GM12878 (cell line): ENCODE data around the gene TMEM109. TPM values are rescaled to one million over a fixed set of nuclear protein-coding genes. Genes with fewer than 3 reads are reported as not detected.

Source experiments
- ATAC-seq: fragments of 200-7000 bp; cut with Tn5 transposase; 3 replicates; pipeline ENCODE4 v1.9.1; 2020; ENCODE audit warnings: mild to moderate bottlenecking, moderate library complexity
- BruUV-seq: library from RNA; stranded (reverse); fragments of 400-500 nt; replicated peaks from 2 replicates; lab custom pipeline; 2021; lab: Mats Ljungman, UMichigan
- CTCF ChIA-PET: fragments of 300-600 bp; sonication (Branson Sonifier 250); formaldehyde crosslinking; extraction: SDS; loops from one replicate; lab custom pipeline; 2021; ENCODE audit warnings: inconsistent platforms; lab: Yijun Ruan, JAX
- POLR2A ChIA-PET: fragments of 350-600 bp; formaldehyde crosslinking; extraction: SDS; loops from one replicate; lab custom pipeline; 2021; ENCODE audit warnings: inconsistent platforms; lab: Charles Lee
- RAD21 ChIA-PET: fragments of 300-600 bp; sonication (Branson Sonifier 250); formaldehyde crosslinking; loops from one replicate; lab custom pipeline; 2023; ENCODE audit warnings: antibody characterized with exemption; ENCODE audit not compliant: unreplicated experiment; lab: Charles Lee
- SMC1A ChIA-PET: fragments of 300-600 bp; sonication (Branson Sonifier 250); formaldehyde crosslinking; loops from one replicate; lab custom pipeline; 2023; ENCODE audit not compliant: unreplicated experiment, uncharacterized antibody; lab: Charles Lee
- DNase-seq: peaks from one replicate; pipeline ENCODE4 v3.0.0-alpha.2; 2011; ENCODE audit warnings: low read depth, low spot score
- FAIRE-seq: peaks from 3 replicates; lab custom pipeline; 2011; peaks lifted over from hg19 to GRCh38; lab: Jason Lieb, UNC
- H2AFZ ChIP-seq: 2 replicates; pipeline ENCODE4 v1.6.0; 2011; ENCODE audit warnings: low read depth, low read length, control low read depth; ENCODE audit not compliant: control insufficient read depth
- H3K27ac ChIP-seq: 2 replicates; pipeline ENCODE4 v1.5.1; 2011; ENCODE audit warnings: control low read depth; ENCODE audit not compliant: control insufficient read depth, insufficient read depth
- H3K27me3 ChIP-seq, 2 experiments: replicated peaks in 1 of 2; 2 replicates each; pipeline versions ENCODE4 v1.6.0 to v1.6.1; 2011; ENCODE audit warnings: low read length in 1 of 2; ENCODE audit not compliant: control insufficient read depth in 2 of 2, insufficient read depth in 2 of 2
- H3K36me3 ChIP-seq, 2 experiments: 2 replicates each; pipeline ENCODE4 v1.5.1; 2011; ENCODE audit warnings: low read length in 1 of 2; ENCODE audit not compliant: control insufficient read depth in 2 of 2, insufficient read depth in 2 of 2
- H3K4me1 ChIP-seq: 2 replicates; pipeline ENCODE4 v1.6.1; 2011; ENCODE audit warnings: mild to moderate bottlenecking, low read length, moderate library complexity, mixed read lengths; ENCODE audit not compliant: control insufficient read depth, insufficient read depth
- H3K4me2 ChIP-seq: 2 replicates; pipeline ENCODE4 v1.6.0; 2011; ENCODE audit warnings: control low read depth; ENCODE audit not compliant: control insufficient read depth, insufficient read depth
- H3K4me3 ChIP-seq: fragments of 200-600 bp; sonication (generic); 2 replicates; pipeline ENCODE4 v1.5.1; 2016
- H3K79me2 ChIP-seq: 2 replicates; pipeline ENCODE4 v1.6.0; 2011; ENCODE audit warnings: low read length; ENCODE audit not compliant: control insufficient read depth, insufficient read depth
- H3K9ac ChIP-seq: 2 replicates; pipeline ENCODE4 v1.8.0; 2011; ENCODE audit warnings: low read length, control low read depth, mixed read lengths; ENCODE audit not compliant: control insufficient read depth, insufficient read depth
- H3K9me3 ChIP-seq: replicated peaks from 3 replicates; pipeline ENCODE4 v1.5.1; 2011; ENCODE audit warnings: mild to moderate bottlenecking, low read length; ENCODE audit not compliant: control insufficient read depth, insufficient read depth
- H4K20me1 ChIP-seq: 2 replicates; pipeline ENCODE4 v1.6.0; 2011; ENCODE audit not compliant: control insufficient read depth, insufficient read depth
- ASH2L ChIP-seq: fragments of 300-600, 200-600 bp; sonication (generic); IDR thresholded peaks from 2 replicates; pipeline ENCODE4 v1.6.1; 2017; ENCODE audit warnings: low read depth, mild to moderate bottlenecking, borderline replicate concordance
- ESRRA ChIP-seq: IDR thresholded peaks from 2 replicates; pipeline ENCODE4 v1.6.1; 2012; ENCODE audit warnings: mild to moderate bottlenecking, low read length, improper control_type of control experiment
- NFYA ChIP-seq: IDR thresholded peaks from 2 replicates; pipeline ENCODE4 v1.6.1; 2011; ENCODE audit warnings: low read depth, mild to moderate bottlenecking, low read length, improper control_type of control experiment, borderline replicate concordance
- NRF1 ChIP-seq: conservative IDR thresholded peaks from 2 replicates; pipeline ENCODE4 v1.6.1; 2011; ENCODE audit warnings: mild to moderate bottlenecking, low read depth, low read length, improper control_type of control experiment
- PKNOX1 ChIP-seq: fragments of 450-650 bp; IDR thresholded peaks from 2 replicates; pipeline ENCODE4 v1.6.1; 2016; ENCODE audit warnings: mild to moderate bottlenecking
- RAD51 ChIP-seq: fragments of 450-650 bp; IDR thresholded peaks from 2 replicates; pipeline ENCODE4 v1.6.1; 2016; ENCODE audit warnings: moderate library complexity, mild to moderate bottlenecking, inconsistent platforms
- RELA ChIP-seq: fragments of 450-650 bp; IDR thresholded peaks from 2 replicates; pipeline ENCODE4 v1.8.0; 2014; ENCODE audit warnings: borderline replicate concordance; ENCODE audit not compliant: partially characterized antibody
- ZBTB40 ChIP-seq: fragments of 450-650 bp; IDR thresholded peaks from 2 replicates; pipeline ENCODE4 v1.6.1; 2016; ENCODE audit warnings: mild to moderate bottlenecking, moderate library complexity, borderline replicate concordance
- ZNF384 ChIP-seq: IDR thresholded peaks from 2 replicates; pipeline ENCODE4 v1.6.1; 2012; ENCODE audit warnings: low read depth, mild to moderate bottlenecking, low read length, improper control_type of control experiment, borderline replicate concordance
- whole genome bisulfite sequencing: methylation state at CpG from one replicate; pipeline ENCODE4 v1.1.6; 2016; ENCODE audit warnings: low lambda C conversion rate; ENCODE audit not compliant: insufficient replicate concordance, insufficient coverage; ENCODE audit errors: missing lambda C conversion rate; 5-methylcytosine and 5-hydroxymethylcytosine counted together
- in situ Hi-C: fragments of 300-500 bp; cut with MboI; formaldehyde crosslinking; loops from 9 replicates; pipeline ENCODE4 v1.14.3; 2018; ENCODE audit warnings: mixed read lengths
- intact Hi-C: fragments of 100-400 bp; cut with micrococcal nuclease; formaldehyde crosslinking; loops from one replicate; pipeline ENCODE4 v1.14.2; 2022; ENCODE audit not compliant: unreplicated experiment
- polyA plus RNA-seq, 11 experiments: library from polyadenylated mRNA; depleted of rRNA in 4 of 11; unstranded in 6 of 11; stranded (reverse) in 5 of 11; fragments of >200 nt; fragmentation: Nextera tagmentation in 4 of 11; fragmentation: Illumina TruSeq in 1 of 11; extraction: Ambion mirVana in 4 of 11; extraction: Trizol in 1 of 11; gene quantifications; 1 replicate in 1 of 11; 2 replicates in 10 of 11; pipeline versions ENCODE4 v1.2.1 to v1.2.3, GENCODE V29; 2011 to 2016; ENCODE audit warnings: inconsistent platforms in 2 of 11, missing spikeins in 2 of 11, low read depth in 1 of 11
- total RNA-seq, 4 experiments: library from RNA; depleted of rRNA in 3 of 4; stranded (reverse); fragments of >200 nt in 3 of 4; fragmentation: Illumina TruSeq in 1 of 4; extraction: Trizol in 1 of 4; gene quantifications; 2 replicates each; pipeline versions ENCODE4 v1.2.1 to v1.2.3, GENCODE V29; 2013 to 2021
- TF ChIP-seq, protein P1 (sequence below): IDR thresholded peaks from 2 replicates; pipeline ENCODE4 v1.6.1; 2012; ENCODE audit warnings: low read depth, low read length, improper control_type of control experiment
- TF ChIP-seq, protein P2 (sequence below): IDR thresholded peaks from 2 replicates; pipeline ENCODE4 v1.6.1; 2011; ENCODE audit warnings: borderline replicate concordance, low read depth, mild to moderate bottlenecking, moderate library complexity, low read length; ENCODE audit not compliant: insufficient read depth, poor library complexity, severe bottlenecking

The TMEM109 gene
- total and polyA plus RNA-seq, 10 of the 15 experiments (the other 5 are each of a cell fraction or from before 2014, with no cell fraction given), result 21.9 to 199 (median 85.2) TPM

- TF ChIP-seq ESRRA, result no peak
- no peak for TF ChIP-seq NRF1
These were observed 3.7 kb upstream of the TMEM109 start (continued) for GRCh38 chr11:60910281-60910687.

GRCh38 chr11:60910711-60911380, 3.1 kb upstream of the TMEM109 start:
- ChIA-PET RAD21 (interaction anchor here (1.1 to 5.9 kb wide), 4 partner anchors 8 to 150 kb away, joined by 3 to 43 read pairs (median 4); no protein-coding TSS in a partner anchor), POLR2A (interaction anchor here (1.8 kb wide), 1 partner anchor 250 kb away, joined by 5 read pairs; the partner anchor contains the start of gene VPS37C), SMC1A (interaction anchor here (0.9 to 1.5 kb wide), 2 partner anchors 59 to 149 kb away, joined by 3 read pairs; no protein-coding TSS in a partner anchor), CTCF (interaction anchor here (0.7 to 1.2 kb wide), 6 partner anchors 14 to 132 kb away, joined by 3 read pairs; no protein-coding TSS in a partner anchor)
- no peak overlapping the region for H2AFZ ChIP-seq
- no TSS peak for BruUV-seq
- ATAC-seq (no peak), FAIRE-seq (no peak), DNase-seq (no peak)
- H3K9me3 ChIP-seq, result peaks cover 8% of the 10 kb centered on the region
- no peak overlapping the region for H3K4me3 ChIP-seq
- H4K20me1 ChIP-seq, result no peaks in the 10 kb centered on the region
- in situ Hi-C loops, result no loop called here
- peak overlapping the region; percentile 94 for H3K27ac ChIP-seq
- peaks cover 14% of the 10 kb centered on the region for H3K79me2 ChIP-seq
- intact Hi-C loops, result no loop called here
- H3K36me3 ChIP-seq, result no peaks in the 10 kb centered on the region
- H3K9ac ChIP-seq, result peak overlapping the region; percentile 13; the same call in 1 of the 2 replicates
- H3K27me3 ChIP-seq, result no peaks in the 10 kb centered on the region
- peak overlapping the region; percentile 77 for H3K4me2 ChIP-seq
- peaks cover 54% of the 10 kb centered on the region for H3K4me1 ChIP-seq
- 35% methylated on average over 5 of the region's 5 CpGs for WGBS
- TF ChIP-seq, protein P1, sequence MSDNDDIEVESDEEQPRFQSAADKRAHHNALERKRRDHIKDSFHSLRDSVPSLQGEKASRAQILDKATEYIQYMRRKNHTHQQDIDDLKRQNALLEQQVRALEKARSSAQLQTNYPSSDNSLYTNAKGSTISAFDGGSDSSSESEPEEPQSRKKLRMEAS, result no peak
- TF ChIP-seq PKNOX1 (no peak), RELA (no peak), ZBTB40 (peak; percentile 43; the same call in 1 of the 2 replicates), RAD51 (no peak), ESRRA (no peak), ZNF384 (no peak), ASH2L (no peak), NFYA (no peak)
- TF ChIP-seq, protein P2, sequence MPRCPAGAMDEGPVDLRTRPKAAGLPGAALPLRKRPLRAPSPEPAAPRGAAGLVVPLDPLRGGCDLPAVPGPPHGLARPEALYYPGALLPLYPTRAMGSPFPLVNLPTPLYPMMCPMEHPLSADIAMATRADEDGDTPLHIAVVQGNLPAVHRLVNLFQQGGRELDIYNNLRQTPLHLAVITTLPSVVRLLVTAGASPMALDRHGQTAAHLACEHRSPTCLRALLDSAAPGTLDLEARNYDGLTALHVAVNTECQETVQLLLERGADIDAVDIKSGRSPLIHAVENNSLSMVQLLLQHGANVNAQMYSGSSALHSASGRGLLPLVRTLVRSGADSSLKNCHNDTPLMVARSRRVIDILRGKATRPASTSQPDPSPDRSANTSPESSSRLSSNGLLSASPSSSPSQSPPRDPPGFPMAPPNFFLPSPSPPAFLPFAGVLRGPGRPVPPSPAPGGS, result no peak
